DMS114 treated with DMSO at 0.1 percent for 48 hours (cell line): ENCODE measurements around the gene CUX1.

Experiments used
- DNase-seq: peaks from one replicate; lab custom pipeline; 2025; ENCODE audit not compliant: unreplicated experiment; lab: John Stamatoyannopoulos, UW

Gene CUX1

GRCh38 chr7:102279537-102280400 lies 462.3 kb downstream of the CUX1 start:
- DNase-seq = no peak

DNA sequence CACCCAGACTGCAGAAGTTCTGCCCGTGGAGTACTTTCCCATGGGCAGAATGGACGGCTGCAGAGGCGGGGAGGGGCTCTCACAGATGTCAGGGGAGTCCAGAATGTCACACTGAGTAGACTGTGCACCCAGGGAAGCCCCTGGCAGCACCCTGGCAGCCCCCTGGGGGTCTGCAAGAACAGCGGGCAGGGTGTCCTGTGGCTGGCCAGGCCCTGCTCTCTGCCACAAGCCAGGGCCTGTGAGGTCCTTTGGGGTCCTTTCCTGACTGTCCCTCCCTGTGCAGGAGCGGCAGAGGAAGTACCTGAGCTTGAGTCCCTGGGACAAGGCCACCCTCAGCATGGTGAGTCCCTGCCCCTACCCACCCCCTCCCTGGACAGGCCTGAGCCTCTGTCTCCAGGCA lies 463.1 kb downstream of the CUX1 start:
- DNase-seq = no peak

- DNase-seq = no peak
These were observed 464.4 kb downstream of the CUX1 start for GRCh38 chr7:102281785-102282184.

DNA sequence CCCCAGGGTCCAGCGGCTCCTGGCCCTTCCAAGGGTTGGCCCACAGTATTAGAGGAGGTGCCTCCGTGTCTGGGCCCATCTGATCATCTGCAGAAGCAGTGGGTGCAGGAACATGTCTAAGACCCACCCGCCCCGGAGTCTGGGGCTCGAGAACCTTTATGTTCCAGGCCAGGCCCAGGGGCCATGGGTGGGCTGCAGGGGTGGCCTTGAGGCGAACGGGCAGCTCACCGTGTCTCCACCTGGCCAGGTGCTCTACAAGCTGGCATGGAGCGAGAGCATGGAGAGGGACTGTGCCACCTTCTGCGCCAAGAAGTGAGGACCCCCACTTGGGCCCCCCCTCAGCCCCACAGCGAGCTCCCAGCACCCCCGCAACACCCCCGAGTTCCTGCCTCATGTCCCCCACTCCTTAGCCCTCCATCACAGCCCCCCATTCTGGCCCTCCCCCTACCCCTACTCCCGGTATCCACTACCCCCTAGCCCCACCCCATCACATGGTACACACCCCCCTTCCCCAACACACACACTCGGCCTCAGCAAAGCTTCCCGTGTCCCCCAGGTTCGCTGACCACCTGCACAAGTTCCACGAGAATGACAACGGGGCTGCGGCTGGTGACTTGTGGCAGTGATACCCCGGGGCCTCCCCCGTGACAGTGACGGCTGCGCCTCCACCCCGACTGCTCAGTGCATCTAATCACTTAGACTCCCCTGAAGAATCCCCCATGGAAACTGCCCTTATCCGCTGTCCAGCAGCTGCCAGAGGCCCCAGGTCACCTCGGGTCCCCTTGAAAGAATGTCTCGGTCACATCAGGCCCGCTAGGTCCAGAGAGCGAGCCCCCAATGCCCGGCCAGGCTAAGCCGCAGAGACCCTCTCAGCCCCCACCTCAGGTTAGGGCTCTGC lies 465.3 kb downstream of the CUX1 start:
- no peak for DNase-seq

DNA sequence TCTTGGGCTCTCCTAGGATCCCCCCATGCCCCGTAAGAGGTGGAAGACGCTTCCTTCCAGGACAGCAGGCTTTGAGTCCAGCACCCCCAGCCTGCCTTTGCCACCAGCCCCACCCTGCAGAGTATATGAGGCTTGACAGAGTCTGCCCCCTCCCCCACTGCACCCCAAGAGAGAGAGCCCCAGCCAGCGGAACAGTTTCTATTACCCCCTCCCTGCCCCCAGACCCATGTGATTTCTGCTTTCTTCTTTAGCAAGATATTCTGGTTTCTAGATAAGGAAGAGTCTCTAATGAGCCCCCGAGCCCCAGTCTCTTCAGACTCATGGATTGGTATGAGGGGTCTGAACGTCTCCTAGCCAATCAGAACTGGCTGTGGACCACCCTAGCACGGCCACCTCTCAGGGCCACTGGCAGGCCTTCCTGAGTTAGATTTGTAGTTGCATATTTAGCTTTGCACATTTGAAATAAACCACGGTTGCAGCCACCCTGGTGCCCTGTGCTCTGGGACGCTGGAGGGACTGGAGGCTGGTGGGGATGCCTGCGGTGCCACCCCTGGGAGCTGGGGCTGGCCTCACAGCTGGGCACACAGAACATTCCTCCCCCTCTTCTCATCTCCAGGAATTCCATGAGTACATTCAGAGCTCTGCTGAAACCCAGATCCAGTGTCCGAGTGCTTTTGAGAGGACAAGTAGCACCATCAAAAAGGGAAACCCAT lies 466.2 kb downstream of the CUX1 start:
- no peak for DNase-seq

DNA sequence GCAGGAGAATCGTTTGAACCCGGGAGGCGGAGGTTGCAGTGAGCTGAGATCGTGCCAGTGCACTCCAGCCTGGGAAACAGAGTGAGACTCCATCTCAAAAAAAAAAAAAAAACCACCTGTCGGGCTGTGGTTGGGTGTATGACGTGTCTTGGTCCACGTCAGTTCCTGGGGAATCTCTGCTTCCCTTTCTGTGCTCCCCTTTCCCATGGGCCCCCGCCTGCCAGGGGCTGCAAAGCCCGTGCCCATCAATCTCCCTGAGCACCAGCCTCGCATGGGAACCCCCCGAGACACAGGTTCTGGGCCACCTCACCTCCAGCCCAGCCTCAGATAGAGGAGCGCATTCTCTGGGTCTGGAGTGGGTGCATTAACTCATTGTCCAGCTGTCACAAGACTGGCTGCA lies 467.0 kb downstream of the CUX1 start:
- no peak for DNase-seq

DNA sequence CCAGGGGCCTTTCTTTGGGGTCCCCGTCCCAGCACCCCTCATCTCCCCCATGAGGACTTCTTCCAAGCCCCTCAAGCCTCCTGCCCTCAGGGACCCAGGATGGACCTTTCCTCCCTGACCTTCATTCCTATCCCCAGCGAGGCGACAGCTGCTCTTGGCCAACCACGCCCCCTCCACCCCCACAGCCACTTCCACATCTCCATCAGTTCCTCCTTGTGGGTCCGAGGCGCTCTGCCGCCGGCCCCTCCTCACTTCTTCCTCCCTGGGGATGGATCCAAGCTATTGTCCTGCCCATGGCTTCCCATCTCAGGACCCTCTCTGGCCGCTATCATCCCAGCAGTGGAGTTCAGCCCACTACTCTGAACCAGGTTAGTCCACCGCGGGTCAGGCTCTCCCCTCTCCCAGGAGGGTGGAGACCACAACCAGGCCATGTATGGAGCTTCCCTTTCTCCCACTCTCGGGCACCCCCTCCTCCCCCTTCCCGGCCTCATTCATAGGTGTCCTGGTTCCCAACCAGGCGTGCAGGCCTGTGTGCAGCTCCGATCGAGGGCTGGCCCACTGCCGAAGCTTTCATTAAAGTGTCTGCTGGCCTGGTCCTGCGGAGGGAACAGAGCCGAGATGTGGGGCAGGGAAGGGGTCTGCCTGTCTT lies 467.6 kb downstream of the CUX1 start:
- DNase-seq = no peak

GRCh38 chr7:102285540-102286236 lies 468.3 kb downstream of the CUX1 start:
- no peak for DNase-seq

DNA sequence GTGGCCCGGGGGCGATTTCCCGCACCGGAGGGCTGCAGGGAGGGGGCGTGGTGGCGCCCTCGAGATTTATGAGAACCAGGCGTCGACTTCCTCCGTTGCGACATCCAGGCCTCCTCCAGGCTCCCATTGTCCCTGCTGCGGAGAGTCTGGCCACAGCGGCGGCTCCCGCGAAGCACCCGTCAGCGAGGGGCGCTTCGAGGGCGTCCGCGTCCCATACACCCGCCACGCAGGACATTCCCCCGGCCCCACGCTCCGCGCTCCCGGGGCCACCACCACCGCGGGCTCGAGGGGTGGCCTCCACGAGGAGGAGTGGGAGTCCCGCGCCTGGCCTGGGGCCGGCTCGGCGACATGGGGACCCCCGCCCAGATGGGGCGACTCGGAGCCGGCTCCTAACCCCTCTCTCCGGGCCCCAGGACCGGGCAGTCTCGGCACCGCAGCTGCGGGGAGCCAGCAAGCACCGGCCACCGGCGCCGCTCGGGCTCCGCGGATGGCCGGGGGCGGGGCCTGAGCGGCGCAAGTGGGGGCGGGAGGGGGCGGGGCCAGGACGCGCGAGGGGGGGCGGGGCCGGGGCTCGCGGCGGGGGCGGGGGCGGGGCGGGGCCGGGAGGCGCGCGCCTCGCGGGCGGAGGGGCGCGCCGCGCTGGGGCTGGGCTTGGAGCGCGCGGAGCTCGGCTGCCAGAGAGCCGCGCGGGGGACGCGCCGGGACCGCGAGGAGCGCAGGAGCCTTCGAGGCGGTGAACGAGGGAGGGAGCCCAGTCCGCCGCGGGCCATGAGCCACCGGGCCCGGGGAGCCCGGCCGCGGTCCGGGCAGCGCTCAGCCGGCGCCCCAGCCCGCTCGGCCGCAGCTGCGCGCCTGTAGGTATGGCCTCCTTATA lies 469.0 kb downstream of the CUX1 start, which contains the start of gene SH2B2:
Gene SH2B2 (plus strand): TSS at position 632 of the 874 bp plus-strand sequence. CDS start 13,683 bp downstream, outside the sequence.
- no peak for DNase-seq

- DNase-seq = no peak
These were observed 469.9 kb downstream of the CUX1 start for GRCh38 chr7:102287111-102287980.

DNA sequence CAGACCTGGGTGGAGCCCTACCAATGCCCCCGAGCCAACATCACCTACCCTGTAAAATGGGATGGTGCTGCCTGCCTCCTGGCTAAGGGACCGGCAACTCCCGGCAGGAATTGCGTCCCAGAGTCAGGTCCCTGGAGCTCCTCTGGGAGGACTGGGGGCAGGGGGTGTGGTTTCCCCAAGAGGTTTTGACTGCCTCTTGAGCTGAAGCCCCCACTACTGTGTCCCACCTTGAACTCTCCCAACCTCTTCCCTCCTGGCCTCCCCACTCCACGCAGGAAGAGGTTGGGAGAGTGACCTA lies 470.5 kb downstream of the CUX1 start:
- DNase-seq = no peak

DNA sequence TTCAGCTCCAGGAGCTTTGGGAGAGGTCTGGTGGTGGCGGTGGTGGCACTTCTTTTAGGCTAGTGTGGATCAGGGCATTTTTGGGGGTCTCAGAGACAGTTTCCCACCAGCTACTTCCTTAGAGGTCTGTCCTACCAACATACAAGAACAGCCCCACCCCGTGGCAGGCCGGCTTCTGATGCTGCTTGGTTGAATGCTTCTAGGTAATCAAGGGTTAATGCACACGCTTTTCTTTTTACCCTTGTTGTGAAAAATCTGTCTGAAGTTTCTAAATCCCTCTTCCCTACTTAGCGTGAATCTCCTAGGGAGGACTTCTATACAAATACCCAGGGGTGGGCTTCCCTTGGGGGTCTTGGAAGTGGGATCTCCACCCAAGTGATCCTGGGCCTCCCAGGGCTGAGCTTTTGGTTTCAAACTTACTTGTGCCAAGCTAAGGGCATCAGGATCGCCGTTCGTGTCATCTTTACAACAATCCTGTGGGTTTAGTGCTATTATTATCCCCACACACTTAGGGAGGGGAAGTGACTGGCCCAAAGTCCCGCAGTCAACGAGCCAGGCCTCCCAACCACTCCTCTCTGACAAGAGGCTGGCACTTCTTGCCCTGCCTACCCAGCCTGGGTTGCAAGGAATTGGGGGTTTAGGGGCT lies 471.0 kb downstream of the CUX1 start:
- DNase-seq = no peak

DNA sequence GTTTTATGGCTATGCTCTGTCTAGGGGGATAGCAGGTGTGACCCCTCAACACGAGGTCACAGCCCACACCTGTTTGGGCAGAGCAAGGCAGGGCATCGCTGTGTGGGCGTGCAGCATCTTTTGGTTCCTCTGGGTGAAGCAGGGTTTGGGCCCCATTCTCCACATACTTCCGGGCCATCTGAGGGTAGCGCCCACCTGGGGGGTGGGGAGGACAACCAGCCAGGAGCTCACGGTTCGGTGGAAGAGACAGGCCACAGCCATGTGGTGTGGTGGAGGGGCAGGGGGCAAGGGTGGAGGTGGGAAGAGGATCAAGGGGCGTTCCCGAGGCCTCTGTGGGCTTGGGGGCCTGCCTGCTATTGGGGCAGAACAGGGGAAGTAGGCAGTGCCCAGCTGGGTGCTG lies 471.6 kb downstream of the CUX1 start:
- no peak for DNase-seq

DNA sequence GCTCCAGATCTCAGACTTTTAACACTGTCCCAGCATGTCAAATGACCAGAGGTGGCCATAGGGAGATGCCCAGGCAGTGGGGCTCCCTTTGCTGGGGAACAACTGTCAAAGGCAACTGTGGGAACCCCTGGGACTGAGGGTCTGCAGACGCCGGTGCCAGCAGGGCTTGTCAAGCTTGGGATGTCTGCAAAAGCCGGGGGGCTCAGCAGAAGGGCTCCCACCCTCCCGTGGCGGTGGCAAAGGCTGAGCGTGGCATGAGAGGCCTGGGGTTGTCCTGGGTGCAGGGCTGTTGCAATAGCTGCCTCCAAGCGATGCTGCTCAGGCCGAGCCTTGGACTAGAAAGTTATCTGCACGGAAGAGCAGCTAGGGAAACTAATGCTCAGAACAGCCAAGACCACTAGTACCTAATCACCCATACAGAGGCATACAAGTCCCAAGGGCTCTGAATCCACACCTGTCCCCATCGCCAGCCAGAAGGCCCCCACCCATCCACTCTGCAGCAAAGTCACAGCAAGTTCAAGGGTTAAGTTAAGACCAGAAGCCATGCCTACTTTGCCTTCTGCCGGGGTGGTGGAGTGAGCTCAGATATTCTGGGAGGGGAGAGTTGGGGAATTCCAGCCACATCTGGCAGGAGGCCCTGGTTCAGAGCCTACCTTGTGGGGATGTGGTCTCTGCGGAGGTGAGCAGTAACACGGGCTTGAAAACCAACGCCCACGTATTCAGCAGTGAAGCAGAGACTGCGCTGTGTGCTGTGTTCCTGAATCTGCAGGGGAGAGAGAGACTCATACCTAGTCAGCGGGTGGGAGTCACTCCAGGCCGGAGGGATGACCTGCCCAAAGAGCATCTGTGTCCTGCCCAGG lies 473.9 kb downstream of the CUX1 start:
- DNase-seq = no peak

- DNase-seq = no peak
These were observed 474.5 kb downstream of the CUX1 start for GRCh38 chr7:102291916-102292267.

GRCh38 chr7:102292813-102293798 lies 475.7 kb downstream of the CUX1 start:
- no peak for DNase-seq
